Measurements from ENCODE around the gene SPARCL1.

Gene SPARCL1

GRCh38 chr4:87557348-87557747 is 28.2 kb upstream of the SPARCL1 start:
- ATAC-seq: no peak
- no peak for TF ChIP-seq PATZ1 (CRISPR knock-in tag; IDR thresholded peaks at IDR 0.05; ENCODE audit: borderline replicate concordance)
- TF ChIP-seq ZNF565 (CRISPR knock-in tag; conservative IDR thresholded peaks at IDR 0.05; ENCODE audit: low read depth): no peak
- TF ChIP-seq ZC3H10 (CRISPR knock-in tag; IDR thresholded peaks at IDR 0.05): no peak
- TF ChIP-seq ESRRG (CRISPR knock-in tag; IDR thresholded peaks at IDR 0.05): no peak
- TF ChIP-seq, protein P1, sequence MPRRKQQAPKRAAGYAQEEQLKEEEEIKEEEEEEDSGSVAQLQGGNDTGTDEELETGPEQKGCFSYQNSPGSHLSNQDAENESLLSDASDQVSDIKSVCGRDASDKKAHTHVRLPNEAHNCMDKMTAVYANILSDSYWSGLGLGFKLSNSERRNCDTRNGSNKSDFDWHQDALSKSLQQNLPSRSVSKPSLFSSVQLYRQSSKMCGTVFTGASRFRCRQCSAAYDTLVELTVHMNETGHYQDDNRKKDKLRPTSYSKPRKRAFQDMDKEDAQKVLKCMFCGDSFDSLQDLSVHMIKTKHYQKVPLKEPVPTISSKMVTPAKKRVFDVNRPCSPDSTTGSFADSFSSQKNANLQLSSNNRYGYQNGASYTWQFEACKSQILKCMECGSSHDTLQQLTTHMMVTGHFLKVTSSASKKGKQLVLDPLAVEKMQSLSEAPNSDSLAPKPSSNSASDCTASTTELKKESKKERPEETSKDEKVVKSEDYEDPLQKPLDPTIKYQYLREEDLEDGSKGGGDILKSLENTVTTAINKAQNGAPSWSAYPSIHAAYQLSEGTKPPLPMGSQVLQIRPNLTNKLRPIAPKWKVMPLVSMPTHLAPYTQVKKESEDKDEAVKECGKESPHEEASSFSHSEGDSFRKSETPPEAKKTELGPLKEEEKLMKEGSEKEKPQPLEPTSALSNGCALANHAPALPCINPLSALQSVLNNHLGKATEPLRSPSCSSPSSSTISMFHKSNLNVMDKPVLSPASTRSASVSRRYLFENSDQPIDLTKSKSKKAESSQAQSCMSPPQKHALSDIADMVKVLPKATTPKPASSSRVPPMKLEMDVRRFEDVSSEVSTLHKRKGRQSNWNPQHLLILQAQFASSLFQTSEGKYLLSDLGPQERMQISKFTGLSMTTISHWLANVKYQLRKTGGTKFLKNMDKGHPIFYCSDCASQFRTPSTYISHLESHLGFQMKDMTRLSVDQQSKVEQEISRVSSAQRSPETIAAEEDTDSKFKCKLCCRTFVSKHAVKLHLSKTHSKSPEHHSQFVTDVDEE (CRISPR knock-in tag; IDR thresholded peaks at IDR 0.05): no peak

DNA sequence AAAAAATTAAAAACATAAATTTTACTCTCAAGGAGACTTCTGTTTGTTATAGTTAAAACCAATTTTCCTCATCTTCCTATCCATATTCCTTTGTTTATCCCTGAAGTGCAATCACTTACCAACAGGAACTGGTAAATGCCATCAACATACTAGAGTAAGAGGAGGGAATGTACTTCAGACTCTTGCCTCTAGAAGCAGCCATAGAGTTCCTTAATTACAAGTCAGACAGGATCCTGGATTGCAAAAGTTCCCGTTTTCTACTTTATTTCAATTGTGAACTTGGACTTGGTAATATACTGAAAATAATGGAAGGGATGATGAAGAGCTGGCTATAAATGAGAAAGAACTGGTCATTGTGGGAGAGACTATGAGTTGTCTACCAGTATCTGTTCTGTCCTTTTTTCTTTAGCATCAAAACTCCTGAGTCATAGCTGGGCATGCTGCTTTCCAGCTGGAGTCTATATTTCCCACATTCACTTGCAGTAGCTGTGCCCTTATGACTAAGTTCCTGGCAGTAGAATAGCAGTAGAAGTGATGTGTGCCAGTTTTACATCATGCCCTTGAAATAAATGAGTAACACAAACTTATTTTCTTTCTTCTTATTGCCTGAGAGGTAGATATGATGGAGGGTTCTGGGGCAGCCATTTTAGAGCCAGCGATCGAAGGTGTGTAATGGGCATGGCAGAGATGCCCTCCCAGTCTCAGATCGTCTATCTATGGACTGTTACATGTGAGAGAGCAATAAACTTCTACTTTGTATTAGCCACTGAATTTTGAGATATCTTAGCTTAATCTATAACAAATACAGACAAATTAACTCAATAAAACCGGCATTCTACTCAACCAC is 26.8 kb upstream of the SPARCL1 start:
- no peak for TF ChIP-seq PATZ1 (CRISPR knock-in tag; IDR thresholded peaks at IDR 0.05; ENCODE audit: borderline replicate concordance)
- no peak for TF ChIP-seq ISL1 (CRISPR knock-in tag; IDR thresholded peaks at IDR 0.05)
- no peak for TF ChIP-seq BACH2 (CRISPR knock-in tag; IDR thresholded peaks at IDR 0.05; ENCODE audit: borderline replicate concordance)
- no peak for TF ChIP-seq CSDC2 (CRISPR knock-in tag; IDR thresholded peaks at IDR 0.05)
- TF ChIP-seq ZFP3 (CRISPR knock-in tag; IDR thresholded peaks at IDR 0.05): no peak
- no peak for TF ChIP-seq ZNF565 (CRISPR knock-in tag; conservative IDR thresholded peaks at IDR 0.05; ENCODE audit: low read depth)
- no peak for TF ChIP-seq SNAI2 (CRISPR knock-in tag; IDR thresholded peaks at IDR 0.05)
- no peak for TF ChIP-seq TOX (CRISPR knock-in tag; IDR thresholded peaks at IDR 0.05; ENCODE audit: borderline replicate concordance)
- TF ChIP-seq, protein P2, sequence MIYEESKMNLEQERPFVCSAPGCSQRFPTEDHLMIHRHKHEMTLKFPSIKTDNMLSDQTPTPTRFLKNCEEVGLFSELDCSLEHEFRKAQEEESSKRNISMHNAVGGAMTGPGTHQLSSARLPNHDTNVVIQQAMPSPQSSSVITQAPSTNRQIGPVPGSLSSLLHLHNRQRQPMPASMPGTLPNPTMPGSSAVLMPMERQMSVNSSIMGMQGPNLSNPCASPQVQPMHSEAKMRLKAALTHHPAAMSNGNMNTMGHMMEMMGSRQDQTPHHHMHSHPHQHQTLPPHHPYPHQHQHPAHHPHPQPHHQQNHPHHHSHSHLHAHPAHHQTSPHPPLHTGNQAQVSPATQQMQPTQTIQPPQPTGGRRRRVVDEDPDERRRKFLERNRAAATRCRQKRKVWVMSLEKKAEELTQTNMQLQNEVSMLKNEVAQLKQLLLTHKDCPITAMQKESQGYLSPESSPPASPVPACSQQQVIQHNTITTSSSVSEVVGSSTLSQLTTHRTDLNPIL (CRISPR knock-in tag; IDR thresholded peaks at IDR 0.05; ENCODE audit: low read depth): no peak
- TF ChIP-seq OSR1 (CRISPR knock-in tag; IDR thresholded peaks at IDR 0.05): no peak
- TF ChIP-seq, protein P3, sequence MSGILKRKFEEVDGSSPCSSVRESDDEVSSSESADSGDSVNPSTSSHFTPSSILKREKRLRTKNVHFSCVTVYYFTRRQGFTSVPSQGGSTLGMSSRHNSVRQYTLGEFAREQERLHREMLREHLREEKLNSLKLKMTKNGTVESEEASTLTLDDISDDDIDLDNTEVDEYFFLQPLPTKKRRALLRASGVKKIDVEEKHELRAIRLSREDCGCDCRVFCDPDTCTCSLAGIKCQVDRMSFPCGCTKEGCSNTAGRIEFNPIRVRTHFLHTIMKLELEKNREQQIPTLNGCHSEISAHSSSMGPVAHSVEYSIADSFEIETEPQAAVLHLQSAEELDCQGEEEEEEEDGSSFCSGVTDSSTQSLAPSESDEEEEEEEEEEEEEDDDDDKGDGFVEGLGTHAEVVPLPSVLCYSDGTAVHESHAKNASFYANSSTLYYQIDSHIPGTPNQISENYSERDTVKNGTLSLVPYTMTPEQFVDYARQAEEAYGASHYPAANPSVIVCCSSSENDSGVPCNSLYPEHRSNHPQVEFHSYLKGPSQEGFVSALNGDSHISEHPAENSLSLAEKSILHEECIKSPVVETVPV (CRISPR knock-in tag; IDR thresholded peaks at IDR 0.05): no peak
- no peak for TF ChIP-seq ZNF8 (CRISPR knock-in tag; IDR thresholded peaks at IDR 0.05)
- no peak for TF ChIP-seq ZNF70 (CRISPR knock-in tag; IDR thresholded peaks at IDR 0.05)
- TF ChIP-seq, protein P4, sequence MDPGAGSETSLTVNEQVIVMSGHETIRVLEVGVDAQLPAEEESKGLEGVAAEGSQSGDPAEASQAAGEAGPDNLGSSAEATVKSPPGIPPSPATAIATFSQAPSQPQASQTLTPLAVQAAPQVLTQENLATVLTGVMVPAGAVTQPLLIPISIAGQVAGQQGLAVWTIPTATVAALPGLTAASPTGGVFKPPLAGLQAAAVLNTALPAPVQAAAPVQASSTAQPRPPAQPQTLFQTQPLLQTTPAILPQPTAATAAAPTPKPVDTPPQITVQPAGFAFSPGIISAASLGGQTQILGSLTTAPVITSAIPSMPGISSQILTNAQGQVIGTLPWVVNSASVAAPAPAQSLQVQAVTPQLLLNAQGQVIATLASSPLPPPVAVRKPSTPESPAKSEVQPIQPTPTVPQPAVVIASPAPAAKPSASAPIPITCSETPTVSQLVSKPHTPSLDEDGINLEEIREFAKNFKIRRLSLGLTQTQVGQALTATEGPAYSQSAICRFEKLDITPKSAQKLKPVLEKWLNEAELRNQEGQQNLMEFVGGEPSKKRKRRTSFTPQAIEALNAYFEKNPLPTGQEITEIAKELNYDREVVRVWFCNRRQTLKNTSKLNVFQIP (CRISPR knock-in tag; IDR thresholded peaks at IDR 0.05; ENCODE audit: borderline replicate concordance, low read depth): no peak
- TF ChIP-seq ZFP30 (CRISPR knock-in tag; IDR thresholded peaks at IDR 0.05): no peak
- TF ChIP-seq, protein P1 (CRISPR knock-in tag; IDR thresholded peaks at IDR 0.05): no peak
- TF ChIP-seq ESRRG (CRISPR knock-in tag; IDR thresholded peaks at IDR 0.05): no peak
- TF ChIP-seq GLIS3 (CRISPR knock-in tag; IDR thresholded peaks at IDR 0.05): no peak
- ATAC-seq: peak; percentile 97

Measured in SK-N-SH treated with all-trans-retinoic acid at 6 μM for 48 hours (cell line).